WTC11 (cell line): ENCODE measurements around the gene HLTF. TPM values are rescaled to one million over a fixed set of nuclear protein-coding genes. Genes with fewer than 3 reads are reported as not detected.

Experiments
- ATAC-seq: fragments of 200-7000 bp; cut with Tn5 transposase; 2 replicates; pipeline ENCODE4 v1.10.0; 2021; ENCODE audit warnings: mild to moderate bottlenecking, moderate library complexity
- CTCF ChIA-PET: fragments of 300-600 bp; sonication (Branson Sonifier 250); formaldehyde crosslinking; loops from one replicate; lab custom pipeline; 2021; ENCODE audit warnings: antibody characterized with exemption; lab: Charles Lee
- POLR2A ChIA-PET: fragments of 350-600 bp; sonication (Branson Sonifier 250); formaldehyde crosslinking; loops from one replicate; lab custom pipeline; 2021; ENCODE audit warnings: antibody characterized with exemption; lab: Charles Lee
- DNase-seq: peaks from one replicate; pipeline ENCODE4 v3.0.0; 2021; ENCODE audit warnings: low spot score
- H3K27ac Mint-ChIP-seq: 2 replicates; pipeline ENCODE4 v1.8.0; 2021; ENCODE audit warnings: mixed read lengths
- H3K27me3 Mint-ChIP-seq: 2 replicates; pipeline ENCODE4 v1.8.0; 2021; ENCODE audit warnings: low read depth, mild to moderate bottlenecking, moderate library complexity, mixed read lengths
- H3K36me3 Mint-ChIP-seq: 2 replicates; pipeline ENCODE4 v1.8.0; 2021; ENCODE audit warnings: mixed read lengths
- H3K4me1 Mint-ChIP-seq: 2 replicates; pipeline ENCODE4 v1.8.0; 2022; ENCODE audit warnings: mixed read lengths
- H3K4me3 Mint-ChIP-seq: 2 replicates; pipeline ENCODE4 v1.8.0; 2021; ENCODE audit warnings: mild to moderate bottlenecking, moderate library complexity, mixed read lengths
- H3K9me3 Mint-ChIP-seq: 2 replicates; pipeline ENCODE4 v1.8.0; 2021; ENCODE audit warnings: mixed read lengths
- AFF4 ChIP-seq: sonication (generic); formaldehyde crosslinking; IDR thresholded peaks from 2 replicates; pipeline ENCODE4 v1.8.1; 2023; ENCODE audit warnings: mild to moderate bottlenecking, missing genetic modification reagents, borderline replicate concordance
- ELF4 ChIP-seq: sonication (generic); formaldehyde crosslinking; IDR thresholded peaks from 2 replicates; pipeline ENCODE4 v1.8.1; 2022; ENCODE audit warnings: low read depth, mild to moderate bottlenecking, moderate library complexity, missing genetic modification reagents
- EMX1 ChIP-seq: fragments of 250-450 bp; sonication (Bioruptor Pico); IDR thresholded peaks from 2 replicates; pipeline ENCODE4 v1.8.0; 2021; ENCODE audit warnings: mild to moderate bottlenecking
- ESRRA ChIP-seq: sonication (generic); formaldehyde crosslinking; IDR thresholded peaks from 2 replicates; pipeline ENCODE4 v1.8.1; 2022; ENCODE audit warnings: mild to moderate bottlenecking, missing genetic modification reagents, borderline replicate concordance
- PREB ChIP-seq: sonication (generic); formaldehyde crosslinking; IDR thresholded peaks from 2 replicates; pipeline ENCODE4 v1.8.1; 2022; ENCODE audit warnings: mild to moderate bottlenecking, missing genetic modification reagents, moderate library complexity, borderline replicate concordance
- RORB ChIP-seq: fragments of 250-450 bp; sonication (Bioruptor Pico); IDR thresholded peaks from 2 replicates; pipeline ENCODE4 v1.9.0; 2021; ENCODE audit warnings: mild to moderate bottlenecking
- TCF7 ChIP-seq: sonication (generic); formaldehyde crosslinking; IDR thresholded peaks from 2 replicates; pipeline ENCODE4 v1.8.0; 2022; ENCODE audit warnings: mild to moderate bottlenecking, low read depth, missing genetic modification reagents, moderate library complexity
- total RNA-seq: library from RNA; stranded (reverse); gene quantifications from 3 replicates; pipeline ENCODE4 v1.2.3, GENCODE V29; 2021
- TF ChIP-seq, protein P1 (sequence below): sonication (generic); formaldehyde crosslinking; IDR thresholded peaks from 2 replicates; pipeline ENCODE4 v1.8.0; 2022; ENCODE audit warnings: mild to moderate bottlenecking, missing genetic modification reagents
- TF ChIP-seq, protein P2 (sequence below): sonication (generic); formaldehyde crosslinking; IDR thresholded peaks from 2 replicates; pipeline ENCODE4 v1.8.1; 2023; ENCODE audit warnings: mild to moderate bottlenecking, missing genetic modification reagents, moderate library complexity
- TF ChIP-seq, protein P3 (sequence below): sonication (generic); formaldehyde crosslinking; conservative IDR thresholded peaks from 2 replicates; pipeline ENCODE4 v1.8.1; 2023; ENCODE audit warnings: mild to moderate bottlenecking, low read depth, missing genetic modification reagents, moderate library complexity

HLTF gene
- total RNA-seq, 1 experiment from 2014 or later, result 62.4 TPM

- no peak for TF ChIP-seq ELF4
- no peak for TF ChIP-seq ESRRA (CRISPR knock-in tag)
- no peak for TF ChIP-seq AFF4
- TF ChIP-seq, protein P1, sequence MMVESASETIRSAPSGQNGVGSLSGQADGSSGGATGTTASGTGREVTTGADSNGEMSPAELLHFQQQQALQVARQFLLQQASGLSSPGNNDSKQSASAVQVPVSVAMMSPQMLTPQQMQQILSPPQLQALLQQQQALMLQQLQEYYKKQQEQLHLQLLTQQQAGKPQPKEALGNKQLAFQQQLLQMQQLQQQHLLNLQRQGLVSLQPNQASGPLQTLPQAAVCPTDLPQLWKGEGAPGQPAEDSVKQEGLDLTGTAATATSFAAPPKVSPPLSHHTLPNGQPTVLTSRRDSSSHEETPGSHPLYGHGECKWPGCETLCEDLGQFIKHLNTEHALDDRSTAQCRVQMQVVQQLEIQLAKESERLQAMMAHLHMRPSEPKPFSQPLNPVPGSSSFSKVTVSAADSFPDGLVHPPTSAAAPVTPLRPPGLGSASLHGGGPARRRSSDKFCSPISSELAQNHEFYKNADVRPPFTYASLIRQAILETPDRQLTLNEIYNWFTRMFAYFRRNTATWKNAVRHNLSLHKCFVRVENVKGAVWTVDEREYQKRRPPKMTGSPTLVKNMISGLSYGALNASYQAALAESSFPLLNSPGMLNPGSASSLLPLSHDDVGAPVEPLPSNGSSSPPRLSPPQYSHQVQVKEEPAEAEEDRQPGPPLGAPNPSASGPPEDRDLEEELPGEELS, result no peak
- TF ChIP-seq, all 79 proteins: peak for 0
Measured at GRCh38 chr3:149077628-149078027, 8.7 kb downstream of the HLTF start (continued).

DNA sequence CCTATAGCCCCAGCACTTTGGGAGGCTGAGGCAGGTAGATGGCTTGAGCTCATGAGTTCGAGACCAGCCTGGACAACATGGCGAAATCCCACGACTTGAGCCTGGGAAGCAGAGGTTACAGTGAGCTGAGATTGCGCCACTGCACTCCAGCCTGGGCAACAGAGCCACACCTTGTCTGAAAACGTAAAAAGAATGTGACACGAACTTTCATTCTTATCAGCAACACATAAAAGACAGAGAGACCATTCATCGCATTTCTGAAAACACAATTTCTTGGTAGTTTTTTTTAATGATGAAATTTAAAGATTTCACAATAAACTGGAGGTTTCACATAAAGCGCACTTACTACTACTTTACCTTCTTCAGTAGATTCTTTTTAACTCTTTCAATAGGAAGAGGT, 18.4 kb downstream of the HLTF start:
- Mint-ChIP-seq H3K27me3 (no peaks in the 10 kb centered on the region), H3K9me3 (no peaks in the 10 kb centered on the region)
- TF ChIP-seq TCF7 (CRISPR knock-in tag) (no peak), EMX1 (CRISPR knock-in tag) (no peak)
- TF ChIP-seq, all 79 proteins: peak for 0
- CTCF ChIA-PET, result interaction anchor here (1.5 kb wide), 1 partner anchor 113 kb away, joined by 3 read pairs; no protein-coding TSS in a partner anchor
- no peak overlapping the region for H3K4me3 Mint-ChIP-seq
- no peaks in the 10 kb centered on the region for H3K4me1 Mint-ChIP-seq
- ATAC-seq (no peak), DNase-seq (no peak)
- peaks cover 59% of the 10 kb centered on the region for H3K36me3 Mint-ChIP-seq
- POLR2A ChIA-PET, result interaction anchor here (0.7 kb wide), 1 partner anchor 18 kb away, joined by 3 read pairs; the partner anchor contains the start of gene HLTF
- H3K27ac Mint-ChIP-seq, result no peak overlapping the region

DNA sequence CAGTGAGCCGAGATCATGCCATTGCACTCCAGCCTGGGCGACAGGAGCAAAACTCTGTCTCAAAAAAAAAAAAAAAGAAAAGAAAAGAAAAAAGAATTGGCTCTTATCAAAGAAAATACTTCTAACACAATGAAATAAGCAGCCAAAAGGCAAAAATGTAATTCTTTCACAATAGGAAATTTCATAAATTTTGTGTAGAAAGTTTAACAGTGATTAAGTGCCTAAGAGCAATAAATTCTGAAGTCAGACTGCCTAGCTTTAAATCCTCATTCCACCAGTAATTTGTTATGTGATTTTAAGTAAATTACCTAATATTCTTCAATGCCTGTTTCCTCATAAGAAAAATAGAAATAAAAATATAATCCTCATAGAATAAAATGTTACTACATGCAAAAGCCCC, 24.6 kb downstream of the HLTF start:
- DNase-seq (no peak), ATAC-seq (no peak)
- H3K27ac Mint-ChIP-seq, result no peak overlapping the region
- ChIA-PET CTCF (interaction anchor here (1.2 kb wide), 1 partner anchor 106 kb away, joined by 3 read pairs; no protein-coding TSS in a partner anchor), POLR2A (no interaction called here)
- TF ChIP-seq, protein P2, sequence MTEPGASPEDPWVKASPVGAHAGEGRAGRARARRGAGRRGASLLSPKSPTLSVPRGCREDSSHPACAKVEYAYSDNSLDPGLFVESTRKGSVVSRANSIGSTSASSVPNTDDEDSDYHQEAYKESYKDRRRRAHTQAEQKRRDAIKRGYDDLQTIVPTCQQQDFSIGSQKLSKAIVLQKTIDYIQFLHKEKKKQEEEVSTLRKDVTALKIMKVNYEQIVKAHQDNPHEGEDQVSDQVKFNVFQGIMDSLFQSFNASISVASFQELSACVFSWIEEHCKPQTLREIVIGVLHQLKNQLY (CRISPR knock-in tag), result no peak
- no peak for TF ChIP-seq RORB (CRISPR knock-in tag)
- TF ChIP-seq, protein P3, sequence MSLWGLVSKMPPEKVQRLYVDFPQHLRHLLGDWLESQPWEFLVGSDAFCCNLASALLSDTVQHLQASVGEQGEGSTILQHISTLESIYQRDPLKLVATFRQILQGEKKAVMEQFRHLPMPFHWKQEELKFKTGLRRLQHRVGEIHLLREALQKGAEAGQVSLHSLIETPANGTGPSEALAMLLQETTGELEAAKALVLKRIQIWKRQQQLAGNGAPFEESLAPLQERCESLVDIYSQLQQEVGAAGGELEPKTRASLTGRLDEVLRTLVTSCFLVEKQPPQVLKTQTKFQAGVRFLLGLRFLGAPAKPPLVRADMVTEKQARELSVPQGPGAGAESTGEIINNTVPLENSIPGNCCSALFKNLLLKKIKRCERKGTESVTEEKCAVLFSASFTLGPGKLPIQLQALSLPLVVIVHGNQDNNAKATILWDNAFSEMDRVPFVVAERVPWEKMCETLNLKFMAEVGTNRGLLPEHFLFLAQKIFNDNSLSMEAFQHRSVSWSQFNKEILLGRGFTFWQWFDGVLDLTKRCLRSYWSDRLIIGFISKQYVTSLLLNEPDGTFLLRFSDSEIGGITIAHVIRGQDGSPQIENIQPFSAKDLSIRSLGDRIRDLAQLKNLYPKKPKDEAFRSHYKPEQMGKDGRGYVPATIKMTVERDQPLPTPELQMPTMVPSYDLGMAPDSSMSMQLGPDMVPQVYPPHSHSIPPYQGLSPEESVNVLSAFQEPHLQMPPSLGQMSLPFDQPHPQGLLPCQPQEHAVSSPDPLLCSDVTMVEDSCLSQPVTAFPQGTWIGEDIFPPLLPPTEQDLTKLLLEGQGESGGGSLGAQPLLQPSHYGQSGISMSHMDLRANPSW (CRISPR knock-in tag), result no peak
- TF ChIP-seq, protein P1, result no peak
- TF ChIP-seq PREB (CRISPR knock-in tag), result no peak
- no peaks in the 10 kb centered on the region for H3K27me3 Mint-ChIP-seq
- peaks cover 55% of the 10 kb centered on the region for H3K36me3 Mint-ChIP-seq
- H3K9me3 Mint-ChIP-seq, result no peaks in the 10 kb centered on the region
- peaks cover 6% of the 10 kb centered on the region; the same call in 1 of the 2 replicates for H3K4me1 Mint-ChIP-seq
- no peak overlapping the region for H3K4me3 Mint-ChIP-seq
